Smooth muscle cell of the brain vasculature (primary cell): Measurements from ENCODE around the gene TMEM128.
"Not testable (repeated sequence)": the region's sequence is repeated elsewhere in the genome, so short reads cannot be mapped to it uniquely, and the experiment has no call there.

Source experiments
- DNase-seq: peaks from one replicate; pipeline ENCODE4 v3.0.0-alpha.2; 2012; ENCODE audit warnings: low read depth, low spot score

TMEM128 gene

GRCh38 chr4:4248029-4248884 lies at the start of gene TMEM128:
TMEM128 (minus strand) TSS chr4:4248223; CDS start chr4:4248202, 21 bp downstream.
- DNase-seq: peak; percentile 80

GRCh38 chr4:4296283-4296846 lies 48.3 kb upstream of the TMEM128 start:
- no peak for DNase-seq

GRCh38 chr4:4293279-4293678 lies 45.3 kb upstream of the TMEM128 start:
- no peak for DNase-seq

GRCh38 chr4:4289941-4290850 lies 42.2 kb upstream of the TMEM128 start, which contains the start of the genes LYAR and ZBTB49:
LYAR (minus strand) TSS chr4:4290154; CDS start chr4:4283742, 6,412 bp downstream.
ZBTB49 (plus strand) TSS chr4:4290251; CDS start chr4:4299946, 9,695 bp downstream.
- DNase-seq: peak; percentile 64

GRCh38 chr4:4289597-4289940 lies 41.5 kb upstream of the TMEM128 start:
- no peak for DNase-seq

GRCh38 chr4:4289055-4289454 lies 41.0 kb upstream of the TMEM128 start:
- DNase-seq: no peak

GRCh38 chr4:4288098-4288497 lies 40.1 kb upstream of the TMEM128 start:
- DNase-seq: no peak

- DNase-seq: no peak
These were observed 37.0 kb upstream of the TMEM128 start for GRCh38 chr4:4284827-4285618.

GRCh38 chr4:4281787-4282186 lies 33.8 kb upstream of the TMEM128 start:
- no peak for DNase-seq

- no peak for DNase-seq
These were observed 29.5 kb upstream of the TMEM128 start for GRCh38 chr4:4277531-4277930.

- no peak for DNase-seq
These were observed 26.2 kb upstream of the TMEM128 start for GRCh38 chr4:4274226-4274625.

- no peak for DNase-seq
These were observed 23.9 kb upstream of the TMEM128 start for GRCh38 chr4:4271912-4272311.

GRCh38 chr4:4270529-4270928 lies 22.5 kb upstream of the TMEM128 start:
- DNase-seq: no peak

GRCh38 chr4:4269856-4270255 lies 21.8 kb upstream of the TMEM128 start:
- no peak for DNase-seq

GRCh38 chr4:4269331-4269731 lies 21.3 kb upstream of the TMEM128 start:
- no peak for DNase-seq

- DNase-seq: no peak
These were observed 20.8 kb upstream of the TMEM128 start for GRCh38 chr4:4268776-4269175.

GRCh38 chr4:4267981-4268380 lies 20.0 kb upstream of the TMEM128 start:
- no peak for DNase-seq

GRCh38 chr4:4260185-4260751 lies 12.2 kb upstream of the TMEM128 start:
- DNase-seq: no peak

GRCh38 chr4:4259484-4260100 lies 11.6 kb upstream of the TMEM128 start:
- DNase-seq: no peak

GRCh38 chr4:4257705-4258104 lies 9.7 kb upstream of the TMEM128 start:
- DNase-seq: not testable (repeated sequence)
